GM19023 (cell line): Measurements from ENCODE around the gene TRAPPC5.

Experiments
- ATAC-seq: cut with Tn5 transposase; IDR thresholded peaks from one replicate; pipeline ENCODE4 v1.9.1; 2021; ENCODE audit warnings: mild to moderate bottlenecking, moderate library complexity; ENCODE audit not compliant: unreplicated experiment

The TRAPPC5 gene

GRCh38 chr19:7674010-7675005 is 6.3 kb upstream of the TRAPPC5 start:
- no peak for ATAC-seq

- no peak for ATAC-seq
Observed at GRCh38 chr19:7676376-7676775, 4.3 kb upstream of the TRAPPC5 start.

GRCh38 chr19:7676854-7677253 is 3.8 kb upstream of the TRAPPC5 start, which contains the start of gene MCEMP1:
TSS of gene MCEMP1 (plus strand) at chr19:7677090. CDS start at chr19:7677121, 31 bp downstream.
- ATAC-seq = no peak

GRCh38 chr19:7677669-7678311 is 2.8 kb upstream of the TRAPPC5 start:
- ATAC-seq = no peak

GRCh38 chr19:7678971-7679751 is 1.5 kb upstream of the TRAPPC5 start:
- no peak for ATAC-seq

- ATAC-seq = no peak
Observed at GRCh38 chr19:7679771-7680605, 645 bp upstream of the TRAPPC5 start.

- no peak for ATAC-seq
Observed at GRCh38 chr19:7681340-7682174, 924 bp downstream of the TRAPPC5 start.

GRCh38 chr19:7682175-7682855 is 1.7 kb downstream of the TRAPPC5 start:
- ATAC-seq = no peak

GRCh38 chr19:7685546-7686445 is 5.2 kb downstream of the TRAPPC5 start:
- no peak for ATAC-seq

- no peak for ATAC-seq
Observed at GRCh38 chr19:7687177-7687576, 6.5 kb downstream of the TRAPPC5 start.

GRCh38 chr19:7689165-7689564 is 8.5 kb downstream of the TRAPPC5 start:
- no peak for ATAC-seq

GRCh38 chr19:7690779-7691258 is 10.2 kb downstream of the TRAPPC5 start:
- ATAC-seq = no peak

- ATAC-seq = no peak
Observed at GRCh38 chr19:7691497-7691896, 10.9 kb downstream of the TRAPPC5 start.

- no peak for ATAC-seq
Observed at GRCh38 chr19:7692417-7693088, 11.9 kb downstream of the TRAPPC5 start.

- no peak for ATAC-seq
Observed at GRCh38 chr19:7694499-7694898, 13.9 kb downstream of the TRAPPC5 start.

- no peak for ATAC-seq
Observed at GRCh38 chr19:7697721-7698287, 17.2 kb downstream of the TRAPPC5 start.

GRCh38 chr19:7698583-7698982 is 17.9 kb downstream of the TRAPPC5 start:
- no peak for ATAC-seq
